Upper lobe of left lung (tissue), 4 donors: ENCODE measurements around the gene PRKCQ.

Experiments used
- CTCF ChIP-seq, 6 experiments: fragments of 450-650 bp in 4 of 6; fragments of 200-600 bp in 2 of 6; sonication (generic) in 2 of 6; IDR thresholded peaks; one replicate each; pipeline ENCODE4 v1.5.1; 2016 to 2019; ENCODE audit warnings: antibody characterized with exemption in 6 of 6
- EP300 ChIP-seq, 4 donors: sonication (generic); formaldehyde crosslinking; IDR thresholded peaks; one replicate each; pipeline ENCODE4 v1.5.1; 2017; ENCODE audit warnings: antibody characterized with exemption in 4 of 4, control low read depth in 2 of 4
- POLR2A ChIP-seq, 4 donors: fragments of 450-650 bp; IDR thresholded peaks; one replicate each; pipeline ENCODE4 v1.5.1; 2016 to 2017; ENCODE audit warnings: antibody characterized with exemption in 4 of 4, mild to moderate bottlenecking in 2 of 4
- POLR2AphosphoS5 ChIP-seq, 2 donors: sonication (generic); formaldehyde crosslinking; IDR thresholded peaks; one replicate each; pipeline ENCODE4 v1.5.1; 2017; ENCODE audit warnings: antibody characterized with exemption in 2 of 2

- TF ChIP-seq POLR2A (IDR thresholded peaks at IDR 0.05) (no peak), EP300 (IDR thresholded peaks at IDR 0.05) (no peak), CTCF (IDR thresholded peaks at IDR 0.05) (no peak), POLR2AphosphoS5 (IDR thresholded peaks at IDR 0.05) (no peak)
Observed at GRCh38 chr10:6501931-6502330, 78.1 kb downstream of the PRKCQ start.
